Measurements from ENCODE around the gene PLEKHM3. TPM values are rescaled to one million over a fixed set of nuclear protein-coding genes. Genes with fewer than 3 reads are reported as not detected.

Gene PLEKHM3
- total and polyA plus RNA-seq, 2 donors (not counting 1 experiment from before 2014, with no cell fraction given), result 5.3 to 20.1 TPM

DNA sequence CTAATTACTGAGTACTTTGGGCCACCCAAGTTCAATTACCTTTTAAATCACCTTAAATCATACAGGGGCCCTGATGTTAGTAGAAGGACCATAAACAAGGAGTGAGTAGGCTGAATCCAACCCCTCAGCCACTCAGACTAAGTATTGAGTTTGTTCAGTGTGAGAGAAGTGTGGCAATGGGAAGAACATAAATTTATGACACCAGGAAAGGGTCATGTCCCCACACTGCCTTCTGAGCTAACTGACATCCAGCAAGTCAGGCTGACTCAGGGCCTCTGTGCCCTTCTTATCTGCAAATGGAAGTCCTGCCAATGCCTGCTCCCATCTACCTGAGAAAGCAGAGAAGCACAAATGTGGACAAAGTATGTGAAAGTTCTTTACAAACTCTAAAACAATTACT, 12.9 kb downstream of the PLEKHM3 start:
- Histone ChIP-seq H3K79me2 (ENCODE audit: control insufficient read depth, insufficient read depth, low read length) (no peaks in the 10 kb centered on the region), H3K9me3 (ENCODE audit: control insufficient read depth, insufficient read depth, low read depth, low read length) (no peaks in the 10 kb centered on the region), H3K4me1 (ENCODE audit: control insufficient read depth, extremely low read depth, insufficient read depth, low read length) (no peaks in the 10 kb centered on the region), H3K27ac (ENCODE audit: insufficient read depth, low read length) (no peak overlapping the region), H3K36me3 (ENCODE audit: control insufficient read depth, insufficient read depth, low read length) (no peaks in the 10 kb centered on the region), H4K20me1 (ENCODE audit: control insufficient read depth, extremely low read depth, insufficient read depth, low read length) (no peaks in the 10 kb centered on the region), H3K4me3 (replicated peaks in 1 of 4; ENCODE audit: control extremely low read depth in 1 of 4, insufficient read depth in 1 of 4, low read depth in 3 of 4, low read length in 4 of 4) (no peak overlapping the region), H3K4me2 (ENCODE audit: extremely low read depth, insufficient read depth, low read length) (no peak overlapping the region), H2AFZ (ENCODE audit: low read length) (no peak overlapping the region), H3K9ac (ENCODE audit: insufficient read depth, low read length) (no peak overlapping the region), H3K27me3 (ENCODE audit: control insufficient read depth, insufficient read depth, low read length) (no peaks in the 10 kb centered on the region)
- no peak for TF ChIP-seq EZH2 (IDR thresholded peaks at IDR 0.05; ENCODE audit: low read length, missing control alignments)
- TF ChIP-seq, protein P1, sequence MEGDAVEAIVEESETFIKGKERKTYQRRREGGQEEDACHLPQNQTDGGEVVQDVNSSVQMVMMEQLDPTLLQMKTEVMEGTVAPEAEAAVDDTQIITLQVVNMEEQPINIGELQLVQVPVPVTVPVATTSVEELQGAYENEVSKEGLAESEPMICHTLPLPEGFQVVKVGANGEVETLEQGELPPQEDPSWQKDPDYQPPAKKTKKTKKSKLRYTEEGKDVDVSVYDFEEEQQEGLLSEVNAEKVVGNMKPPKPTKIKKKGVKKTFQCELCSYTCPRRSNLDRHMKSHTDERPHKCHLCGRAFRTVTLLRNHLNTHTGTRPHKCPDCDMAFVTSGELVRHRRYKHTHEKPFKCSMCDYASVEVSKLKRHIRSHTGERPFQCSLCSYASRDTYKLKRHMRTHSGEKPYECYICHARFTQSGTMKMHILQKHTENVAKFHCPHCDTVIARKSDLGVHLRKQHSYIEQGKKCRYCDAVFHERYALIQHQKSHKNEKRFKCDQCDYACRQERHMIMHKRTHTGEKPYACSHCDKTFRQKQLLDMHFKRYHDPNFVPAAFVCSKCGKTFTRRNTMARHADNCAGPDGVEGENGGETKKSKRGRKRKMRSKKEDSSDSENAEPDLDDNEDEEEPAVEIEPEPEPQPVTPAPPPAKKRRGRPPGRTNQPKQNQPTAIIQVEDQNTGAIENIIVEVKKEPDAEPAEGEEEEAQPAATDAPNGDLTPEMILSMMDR (conservative IDR thresholded peaks at IDR 0.05 in 1 of 2, IDR thresholded peaks at IDR 0.05 in 1 of 2; ENCODE audit: low read depth in 1 of 2, low read length in 2 of 2), result no peak
- DNase-seq (ENCODE audit: low read depth in 2 of 2), result no peak

DNA sequence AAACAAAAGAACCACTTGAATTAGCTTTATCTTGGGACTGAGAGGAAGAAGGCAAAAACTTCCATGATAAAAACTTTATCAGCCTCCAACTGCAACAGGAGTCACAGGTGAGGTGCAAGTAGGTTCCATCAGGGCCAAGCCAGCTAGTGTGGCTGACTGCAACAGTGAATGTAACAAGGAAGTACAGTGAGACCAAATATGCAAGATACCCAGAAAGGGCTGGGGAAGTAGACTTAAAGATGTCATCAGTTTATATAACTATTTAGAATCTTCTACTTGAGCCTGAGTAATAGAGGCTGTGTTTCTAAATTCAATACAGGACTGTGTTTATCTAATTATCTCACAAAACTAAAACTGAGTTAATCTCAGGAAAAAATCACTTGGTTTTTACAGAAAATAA, 14.8 kb downstream of the PLEKHM3 start:
- Histone ChIP-seq H2AFZ (ENCODE audit: low read length) (no peak overlapping the region), H3K9ac (ENCODE audit: insufficient read depth, low read length) (no peak overlapping the region), H3K27ac (ENCODE audit: insufficient read depth, low read length) (no peak overlapping the region), H3K79me2 (ENCODE audit: control insufficient read depth, insufficient read depth, low read length) (no peaks in the 10 kb centered on the region), H3K36me3 (ENCODE audit: control insufficient read depth, insufficient read depth, low read length) (no peaks in the 10 kb centered on the region), H3K4me1 (ENCODE audit: control insufficient read depth, extremely low read depth, insufficient read depth, low read length) (no peaks in the 10 kb centered on the region), H3K4me3 (replicated peaks in 1 of 4; ENCODE audit: control extremely low read depth in 1 of 4, insufficient read depth in 1 of 4, low read depth in 3 of 4, low read length in 4 of 4) (no peak overlapping the region), H3K4me2 (ENCODE audit: extremely low read depth, insufficient read depth, low read length) (no peak overlapping the region), H3K27me3 (ENCODE audit: control insufficient read depth, insufficient read depth, low read length) (no peaks in the 10 kb centered on the region), H4K20me1 (ENCODE audit: control insufficient read depth, extremely low read depth, insufficient read depth, low read length) (no peaks in the 10 kb centered on the region), H3K9me3 (ENCODE audit: control insufficient read depth, insufficient read depth, low read depth, low read length) (no peaks in the 10 kb centered on the region)
- no peak for TF ChIP-seq EZH2 (IDR thresholded peaks at IDR 0.05; ENCODE audit: low read length, missing control alignments)
- TF ChIP-seq, protein P1 (conservative IDR thresholded peaks at IDR 0.05 in 1 of 2, IDR thresholded peaks at IDR 0.05 in 1 of 2; ENCODE audit: low read depth in 1 of 2, low read length in 2 of 2), result no peak
- DNase-seq (ENCODE audit: low read depth in 2 of 2), result no peak

DNA sequence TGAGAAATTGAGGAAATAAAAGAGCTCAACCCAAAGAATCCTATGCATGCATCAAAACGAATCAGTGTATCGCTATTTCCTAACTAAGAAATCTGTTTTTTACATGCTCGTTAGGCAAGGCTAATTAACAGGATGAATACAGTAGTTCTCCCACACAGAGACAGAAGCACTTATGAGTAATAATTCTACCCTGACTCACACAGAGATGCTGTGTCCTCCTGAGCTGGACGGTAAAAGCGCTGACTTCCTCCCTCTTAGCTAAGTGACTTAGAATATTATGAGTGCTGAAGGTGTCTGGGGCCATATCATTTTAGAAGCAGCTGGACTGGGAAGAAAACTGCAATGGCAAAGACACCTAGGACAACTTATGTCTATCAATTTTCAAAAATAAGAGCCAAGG, 18.5 kb downstream of the PLEKHM3 start:
- Histone ChIP-seq H3K4me3 (replicated peaks in 1 of 4; ENCODE audit: control extremely low read depth in 1 of 4, insufficient read depth in 1 of 4, low read depth in 3 of 4, low read length in 4 of 4) (no peak overlapping the region), H4K20me1 (ENCODE audit: control insufficient read depth, extremely low read depth, insufficient read depth, low read length) (no peaks in the 10 kb centered on the region), H3K36me3 (ENCODE audit: control insufficient read depth, insufficient read depth, low read length) (no peaks in the 10 kb centered on the region), H3K4me1 (ENCODE audit: control insufficient read depth, extremely low read depth, insufficient read depth, low read length) (no peaks in the 10 kb centered on the region), H3K27me3 (ENCODE audit: control insufficient read depth, insufficient read depth, low read length) (no peaks in the 10 kb centered on the region), H3K9ac (ENCODE audit: insufficient read depth, low read length) (no peak overlapping the region), H2AFZ (ENCODE audit: low read length) (no peak overlapping the region), H3K79me2 (ENCODE audit: control insufficient read depth, insufficient read depth, low read length) (no peaks in the 10 kb centered on the region), H3K4me2 (ENCODE audit: extremely low read depth, insufficient read depth, low read length) (no peak overlapping the region), H3K9me3 (ENCODE audit: control insufficient read depth, insufficient read depth, low read depth, low read length) (no peaks in the 10 kb centered on the region), H3K27ac (ENCODE audit: insufficient read depth, low read length) (no peak overlapping the region)
- no peak for TF ChIP-seq EZH2 (IDR thresholded peaks at IDR 0.05; ENCODE audit: low read length, missing control alignments)
- TF ChIP-seq, protein P1 (conservative IDR thresholded peaks at IDR 0.05 in 1 of 2, IDR thresholded peaks at IDR 0.05 in 1 of 2; ENCODE audit: low read depth in 1 of 2, low read length in 2 of 2), result no peak
- DNase-seq (ENCODE audit: low read depth in 2 of 2), result peak in 1 of 2 donors; percentile 82

All from fibroblast of lung (primary cell).